OCI-LY1 (cell line): ENCODE data around the gene PACSIN2.

Source experiments
- EZH2 ChIP-seq: fragments of 200-600 bp; sonication (generic), shearing (Covaris generic); IDR thresholded peaks from 2 replicates; pipeline ENCODE4 v1.8.0; 2017; ENCODE audit warnings: borderline replicate concordance, mixed run types, mild to moderate bottlenecking, antibody characterized with exemption, low read length, moderate library complexity, mixed read lengths
- TF ChIP-seq, protein P1 (sequence below): fragments of 200-600 bp; sonication (generic), shearing (Covaris generic); IDR thresholded peaks from 2 replicates; pipeline ENCODE4 v1.5.1; 2017; ENCODE audit warnings: mild to moderate bottlenecking, antibody characterized with exemption, low read length, moderate library complexity, mixed read lengths

- TF ChIP-seq, protein P1, sequence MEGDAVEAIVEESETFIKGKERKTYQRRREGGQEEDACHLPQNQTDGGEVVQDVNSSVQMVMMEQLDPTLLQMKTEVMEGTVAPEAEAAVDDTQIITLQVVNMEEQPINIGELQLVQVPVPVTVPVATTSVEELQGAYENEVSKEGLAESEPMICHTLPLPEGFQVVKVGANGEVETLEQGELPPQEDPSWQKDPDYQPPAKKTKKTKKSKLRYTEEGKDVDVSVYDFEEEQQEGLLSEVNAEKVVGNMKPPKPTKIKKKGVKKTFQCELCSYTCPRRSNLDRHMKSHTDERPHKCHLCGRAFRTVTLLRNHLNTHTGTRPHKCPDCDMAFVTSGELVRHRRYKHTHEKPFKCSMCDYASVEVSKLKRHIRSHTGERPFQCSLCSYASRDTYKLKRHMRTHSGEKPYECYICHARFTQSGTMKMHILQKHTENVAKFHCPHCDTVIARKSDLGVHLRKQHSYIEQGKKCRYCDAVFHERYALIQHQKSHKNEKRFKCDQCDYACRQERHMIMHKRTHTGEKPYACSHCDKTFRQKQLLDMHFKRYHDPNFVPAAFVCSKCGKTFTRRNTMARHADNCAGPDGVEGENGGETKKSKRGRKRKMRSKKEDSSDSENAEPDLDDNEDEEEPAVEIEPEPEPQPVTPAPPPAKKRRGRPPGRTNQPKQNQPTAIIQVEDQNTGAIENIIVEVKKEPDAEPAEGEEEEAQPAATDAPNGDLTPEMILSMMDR, result no peak
- TF ChIP-seq EZH2, result no peak
These were observed 136.2 kb downstream of the PACSIN2 start for GRCh38 chr22:42878561-42879305.
